Lung microvascular endothelial cell (primary cell): ENCODE measurements around the gene HLA-DRB1. TPM values are rescaled to one million over a fixed set of nuclear protein-coding genes. Genes with fewer than 3 reads are reported as not detected.
A peak's percentile ranks its signal among the peaks of the same experiment; 100 is the strongest.
"Not testable (repeated sequence)": the region's sequence is repeated elsewhere in the genome, so short reads cannot be mapped to it uniquely, and the experiment has no call there.

Experiments
- DNase-seq, 2 donors: peaks; one replicate each; pipeline versions ENCODE4 v3.0.0 to v3.0.0-alpha.2; 2010; ENCODE audit warnings: low read depth in 2 of 2
- total RNA-seq: library from RNA; depleted of rRNA; stranded (reverse); fragments of >200 nt; gene quantifications from 2 replicates; pipeline ENCODE4 v1.2.1, GENCODE V29; 2014

The HLA-DRB1 gene
- total RNA-seq, 1 donor from 2014 or later = 0.40 TPM

GRCh38 chr6:32562940-32563339, 26.7 kb downstream of the HLA-DRB1 start:
- DNase-seq = no peak

GRCh38 chr6:32559747-32560146, 29.9 kb downstream of the HLA-DRB1 start:
- DNase-seq = no peak

- DNase-seq = no peak
Measured at GRCh38 chr6:32558426-32559057, 31.1 kb downstream of the HLA-DRB1 start.

- DNase-seq = no peak
Measured at GRCh38 chr6:32554116-32554965, 35.3 kb downstream of the HLA-DRB1 start.

GRCh38 chr6:32553037-32553742, 36.5 kb downstream of the HLA-DRB1 start:
- no peak for DNase-seq

- peak in 1 of 2 donors; percentile 71 for DNase-seq
Measured at GRCh38 chr6:32551410-32551809, 38.2 kb downstream of the HLA-DRB1 start.

GRCh38 chr6:32539839-32540238, 49.8 kb downstream of the HLA-DRB1 start:
- no peak for DNase-seq

- DNase-seq = not testable (repeated sequence)
Measured at GRCh38 chr6:32530431-32530793, 59.2 kb downstream of the HLA-DRB1 start.

GRCh38 chr6:32529697-32530430, 59.8 kb downstream of the HLA-DRB1 start, which contains the start of gene HLA-DRB5:
Gene HLA-DRB5, minus strand, starts transcription at chr6:32530287. Its CDS starts 63 bp downstream, at chr6:32530224.
- peak in 1 of 2 donors; percentile 24 for DNase-seq

Other genes starting within 250 kb of the HLA-DRB1 start
- gene TSBP1, start 217.9 kb downstream of the HLA-DRB1 start, total RNA-seq = not detected in 2 replicates
- not detected in 2 replicates for gene BTNL2, start 182.7 kb downstream of the HLA-DRB1 start, total RNA-seq
- gene HLA-DRA, start 150.0 kb downstream of the HLA-DRB1 start, total RNA-seq = not detected in 2 replicates
- under 0.01 and 0.40 TPM in 2 replicates for gene HLA-DRB5, start 59.6 kb downstream of the HLA-DRB1 start, total RNA-seq
- not detected in 2 replicates for gene HLA-DQA1, start 47.6 kb upstream of the HLA-DRB1 start, total RNA-seq
- 0.20 TPM in 1 of 2 replicates, not detected in the other for gene HLA-DQB1, start 76.8 kb upstream of the HLA-DRB1 start, total RNA-seq
- not detected in 2 replicates for gene HLA-DQA2, start 151.5 kb upstream of the HLA-DRB1 start, total RNA-seq
- gene HLA-DQB2, start 173.7 kb upstream of the HLA-DRB1 start, total RNA-seq = not detected in 2 replicates
- 0.22 TPM in 1 of 2 replicates, not detected in the other for gene HLA-DOB, start 227.2 kb upstream of the HLA-DRB1 start, total RNA-seq
- gene TAP2, start 248.9 kb upstream of the HLA-DRB1 start, total RNA-seq = 15.0 and 30.4 TPM in 2 replicates